ENCODE measurements around the gene TSPEAR. TPM values are rescaled to one million over a fixed set of nuclear protein-coding genes. Genes with fewer than 3 reads are reported as not detected.

The TSPEAR gene
- total RNA-seq, 2 donors from 2014 or later: not detected

- no peak for TF ChIP-seq CTCF (IDR thresholded peaks at IDR 0.05)
- no peaks in the 10 kb centered on the region for H3K4me1 ChIP-seq (ENCODE audit: control insufficient read depth in 1 of 2, low read depth in 2 of 2)
- no peak overlapping the region for H3K27ac ChIP-seq
- H3K36me3 ChIP-seq: no peaks in the 10 kb centered on the region
- H3K9me3 ChIP-seq: no peaks in the 10 kb centered on the region
- H3K27me3 ChIP-seq (replicated peaks; ENCODE audit: insufficient read depth): peaks cover 10% of the 10 kb centered on the region
- no peak overlapping the region for H3K4me3 ChIP-seq
- no peak for ATAC-seq (ENCODE audit: insufficient number of reproducible peaks, low FRiP score, low read depth)
- DNase-seq (ENCODE audit: low spot score): no peak
These were observed 4.4 kb downstream of the TSPEAR start for GRCh38 chr21:44706706-44707581.

GRCh38 chr21:44706026-44706705 lies 5.2 kb downstream of the TSPEAR start:
- Histone ChIP-seq H3K4me3 (no peak overlapping the region), H3K27ac (no peak overlapping the region), H3K9me3 (no peaks in the 10 kb centered on the region), H3K4me1 (ENCODE audit: control insufficient read depth in 1 of 2, low read depth in 2 of 2) (no peaks in the 10 kb centered on the region), H3K36me3 (no peaks in the 10 kb centered on the region), H3K27me3 (replicated peaks; ENCODE audit: insufficient read depth) (peaks cover 10% of the 10 kb centered on the region)
- DNase-seq (ENCODE audit: low spot score): no peak
- no peak for TF ChIP-seq CTCF (IDR thresholded peaks at IDR 0.05)
- ATAC-seq (ENCODE audit: insufficient number of reproducible peaks, low FRiP score, low read depth): no peak

- no peak overlapping the region for H3K4me3 ChIP-seq
- no peak for DNase-seq (ENCODE audit: low spot score)
- no peak for TF ChIP-seq CTCF (IDR thresholded peaks at IDR 0.05)
- H3K4me1 ChIP-seq (ENCODE audit: control insufficient read depth in 1 of 2, low read depth in 2 of 2): no peaks in the 10 kb centered on the region
- no peaks in the 10 kb centered on the region for H3K9me3 ChIP-seq
- no peak for ATAC-seq (ENCODE audit: insufficient number of reproducible peaks, low FRiP score, low read depth)
- H3K27me3 ChIP-seq (replicated peaks; ENCODE audit: insufficient read depth): peaks cover 10% of the 10 kb centered on the region
- no peaks in the 10 kb centered on the region for H3K36me3 ChIP-seq
- no peak overlapping the region for H3K27ac ChIP-seq
These were observed 6.8 kb downstream of the TSPEAR start for GRCh38 chr21:44704636-44705001.

- no peaks in the 10 kb centered on the region for H3K4me1 ChIP-seq (ENCODE audit: control insufficient read depth in 1 of 2, low read depth in 2 of 2)
- H3K4me3 ChIP-seq: no peak overlapping the region
- DNase-seq (ENCODE audit: low spot score) (no peak), ATAC-seq (ENCODE audit: insufficient number of reproducible peaks, low FRiP score, low read depth) (no peak)
- peaks cover 10% of the 10 kb centered on the region for H3K27me3 ChIP-seq (replicated peaks; ENCODE audit: insufficient read depth)
- H3K27ac ChIP-seq: no peak overlapping the region
- no peak for TF ChIP-seq CTCF (IDR thresholded peaks at IDR 0.05)
- H3K9me3 ChIP-seq: no peaks in the 10 kb centered on the region
- H3K36me3 ChIP-seq: no peaks in the 10 kb centered on the region
These were observed 7.4 kb downstream of the TSPEAR start for GRCh38 chr21:44703731-44704635.
